HepG2 (cell line): ENCODE results near the gene SREK1. TPM values are rescaled to one million over a fixed set of nuclear protein-coding genes. Genes with fewer than 3 reads are reported as not detected.
A peak's percentile ranks its signal among the peaks of the same experiment; 100 is the strongest.

ENCODE experiments used
- ASH2L ChIP-seq: fragments of 300-600, 200-600 bp; sonication (generic); IDR thresholded peaks from 2 replicates; pipeline ENCODE4 v1.7.0; 2017; ENCODE audit warnings: low read depth, mild to moderate bottlenecking, moderate library complexity, mixed read lengths, low read length; ENCODE audit not compliant: insufficient read length
- HMGXB4 ChIP-seq, 2 experiments: sonication (generic) in 1 of 2; formaldehyde crosslinking in 1 of 2; IDR thresholded peaks; 2 replicates each; pipeline versions ENCODE4 v1.4.0 to v1.6.1; 2018 to 2020; ENCODE audit warnings: missing genetic modification reagents in 2 of 2, borderline replicate concordance in 1 of 2, low read depth in 1 of 2, mild to moderate bottlenecking in 1 of 2, missing biosample characterization in 1 of 2
- KLF15 ChIP-seq: sonication (generic); formaldehyde crosslinking; IDR thresholded peaks from 2 replicates; pipeline ENCODE4 v1.8.1; 2023; ENCODE audit warnings: borderline replicate concordance, mild to moderate bottlenecking, inconsistent platforms, missing genetic modification reagents, mixed read lengths
- LCORL ChIP-seq, 2 experiments: fragments of 450-650 bp in 1 of 2; sonication (generic) in 1 of 2; formaldehyde crosslinking in 1 of 2; IDR thresholded peaks; 2 replicates each; pipeline versions ENCODE4 v1.5.0 to v1.6.1; 2017 to 2020; ENCODE audit warnings: antibody characterized with exemption in 1 of 2, missing genetic modification reagents in 1 of 2
- MED1 ChIP-seq: sonication (generic); formaldehyde crosslinking; IDR thresholded peaks from 2 replicates; pipeline ENCODE4 v1.4.0; 2020; ENCODE audit warnings: missing genetic modification reagents
- RNF219 ChIP-seq: sonication (generic); formaldehyde crosslinking; IDR thresholded peaks from 2 replicates; pipeline ENCODE4 v1.5.0; 2020; ENCODE audit warnings: mild to moderate bottlenecking, missing genetic modification reagents
- SNAPC2 ChIP-seq: sonication (generic); formaldehyde crosslinking; IDR thresholded peaks from 2 replicates; pipeline ENCODE4 v1.8.1; 2022; ENCODE audit warnings: mild to moderate bottlenecking, missing genetic modification reagents
- TCF12 ChIP-seq, 2 experiments: fragments of 450-650 bp in 1 of 2; sonication (generic) in 1 of 2; formaldehyde crosslinking in 1 of 2; IDR thresholded peaks; 2 replicates each; pipeline versions ENCODE4 v1.6.1 to v1.8.0; 2017 to 2022; ENCODE audit warnings: antibody characterized with exemption in 1 of 2, mild to moderate bottlenecking in 1 of 2, missing genetic modification reagents in 1 of 2, moderate library complexity in 1 of 2
- ZFX ChIP-seq: sonication (generic); formaldehyde crosslinking; IDR thresholded peaks from 2 replicates; pipeline ENCODE4 v1.4.0; 2020; ENCODE audit warnings: mild to moderate bottlenecking, low read depth, missing genetic modification reagents, moderate library complexity
- ZNF17 ChIP-seq: sonication (generic); formaldehyde crosslinking; IDR thresholded peaks from 2 replicates; pipeline ENCODE4 v1.5.0; 2020; ENCODE audit warnings: mild to moderate bottlenecking, missing genetic modification reagents
- ZNF292 ChIP-seq: sonication (generic); formaldehyde crosslinking; IDR thresholded peaks from 2 replicates; pipeline ENCODE4 v1.8.1; 2022; ENCODE audit warnings: mild to moderate bottlenecking, low read depth, missing genetic modification reagents, borderline replicate concordance
- ZNF335 ChIP-seq: sonication (generic); formaldehyde crosslinking; IDR thresholded peaks from 2 replicates; pipeline ENCODE4 v1.4.0; 2020; ENCODE audit warnings: missing genetic modification reagents
- polyA plus RNA-seq, 8 experiments: library from polyadenylated mRNA; depleted of rRNA in 3 of 8; stranded (reverse) in 7 of 8; unstranded in 1 of 8; fragments of >200 nt; fragmentation: Illumina TruSeq in 4 of 8; extraction: Trizol in 4 of 8; gene quantifications; 2 replicates each; pipeline versions ENCODE4 v1.2.1 to v1.2.3, GENCODE V29; 2011 to 2016; ENCODE audit warnings: low read depth in 4 of 8, missing spikeins in 1 of 8, mixed read lengths in 1 of 8; ENCODE audit not compliant: insufficient read depth in 1 of 8
- total RNA-seq, 5 experiments: library from RNA; depleted of rRNA; stranded (reverse); fragments of >200 nt; fragmentation: Illumina TruSeq; extraction: Trizol; gene quantifications; 2 replicates each; pipeline ENCODE4 v1.2.3, GENCODE V29; 2016; ENCODE audit warnings: low read depth in 1 of 5
- TF ChIP-seq, protein P1 (sequence below): sonication (generic); formaldehyde crosslinking; IDR thresholded peaks from 2 replicates; pipeline ENCODE4 v1.5.0; 2020; ENCODE audit warnings: mild to moderate bottlenecking, missing genetic modification reagents
- TF ChIP-seq, protein P2 (sequence below): sonication (generic); formaldehyde crosslinking; IDR thresholded peaks from 2 replicates; pipeline ENCODE4 v1.5.1; 2020; ENCODE audit warnings: mild to moderate bottlenecking, missing genetic modification reagents, borderline replicate concordance

SREK1 gene
- total and polyA plus RNA-seq, 2 of the 13 experiments (the other 11 are each of a cell fraction or from before 2014, with no cell fraction given): 60.6 to 90.9 TPM

- TF ChIP-seq, protein P1, sequence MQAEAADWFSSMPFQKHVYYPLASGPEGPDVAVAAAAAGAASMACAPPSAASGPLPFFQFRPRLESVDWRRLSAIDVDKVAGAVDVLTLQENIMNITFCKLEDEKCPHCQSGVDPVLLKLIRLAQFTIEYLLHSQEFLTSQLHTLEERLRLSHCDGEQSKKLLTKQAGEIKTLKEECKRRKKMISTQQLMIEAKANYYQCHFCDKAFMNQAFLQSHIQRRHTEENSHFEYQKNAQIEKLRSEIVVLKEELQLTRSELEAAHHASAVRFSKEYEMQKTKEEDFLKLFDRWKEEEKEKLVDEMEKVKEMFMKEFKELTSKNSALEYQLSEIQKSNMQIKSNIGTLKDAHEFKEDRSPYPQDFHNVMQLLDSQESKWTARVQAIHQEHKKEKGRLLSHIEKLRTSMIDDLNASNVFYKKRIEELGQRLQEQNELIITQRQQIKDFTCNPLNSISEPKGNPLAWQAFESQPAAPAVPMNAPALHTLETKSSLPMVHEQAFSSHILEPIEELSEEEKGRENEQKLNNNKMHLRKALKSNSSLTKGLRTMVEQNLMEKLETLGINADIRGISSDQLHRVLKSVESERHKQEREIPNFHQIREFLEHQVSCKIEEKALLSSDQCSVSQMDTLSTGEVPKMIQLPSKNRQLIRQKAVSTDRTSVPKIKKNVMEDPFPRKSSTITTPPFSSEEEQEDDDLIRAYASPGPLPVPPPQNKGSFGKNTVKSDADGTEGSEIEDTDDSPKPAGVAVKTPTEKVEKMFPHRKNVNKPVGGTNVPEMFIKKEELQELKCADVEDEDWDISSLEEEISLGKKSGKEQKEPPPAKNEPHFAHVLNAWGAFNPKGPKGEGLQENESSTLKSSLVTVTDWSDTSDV (CRISPR knock-in tag): peak; percentile 73; the same call in 1 of the 2 replicates
- peak; percentile 17; the same call in 1 of the 2 replicates for TF ChIP-seq ZNF292 (CRISPR knock-in tag)
- no peak; the same call in 1 of the 2 replicates for TF ChIP-seq SNAPC2 (CRISPR knock-in tag)
- TF ChIP-seq HMGXB4 (CRISPR knock-in tag; IDR thresholded peaks at IDR 0.05; ENCODE audit: borderline replicate concordance in 1 of 2, low read depth in 1 of 2): peak; percentile 78 to 79
- no peak for TF ChIP-seq LCORL (IDR thresholded peaks at IDR 0.05)
- TF ChIP-seq LCORL (CRISPR knock-in tag; IDR thresholded peaks at IDR 0.05): peak; percentile 30
- peak; percentile 97 for TF ChIP-seq ASH2L
- TF ChIP-seq ZNF335 (CRISPR knock-in tag): no peak; the same call in 1 of the 2 replicates
- TF ChIP-seq ZNF17 (CRISPR knock-in tag): no peak
- TF ChIP-seq, protein P2, sequence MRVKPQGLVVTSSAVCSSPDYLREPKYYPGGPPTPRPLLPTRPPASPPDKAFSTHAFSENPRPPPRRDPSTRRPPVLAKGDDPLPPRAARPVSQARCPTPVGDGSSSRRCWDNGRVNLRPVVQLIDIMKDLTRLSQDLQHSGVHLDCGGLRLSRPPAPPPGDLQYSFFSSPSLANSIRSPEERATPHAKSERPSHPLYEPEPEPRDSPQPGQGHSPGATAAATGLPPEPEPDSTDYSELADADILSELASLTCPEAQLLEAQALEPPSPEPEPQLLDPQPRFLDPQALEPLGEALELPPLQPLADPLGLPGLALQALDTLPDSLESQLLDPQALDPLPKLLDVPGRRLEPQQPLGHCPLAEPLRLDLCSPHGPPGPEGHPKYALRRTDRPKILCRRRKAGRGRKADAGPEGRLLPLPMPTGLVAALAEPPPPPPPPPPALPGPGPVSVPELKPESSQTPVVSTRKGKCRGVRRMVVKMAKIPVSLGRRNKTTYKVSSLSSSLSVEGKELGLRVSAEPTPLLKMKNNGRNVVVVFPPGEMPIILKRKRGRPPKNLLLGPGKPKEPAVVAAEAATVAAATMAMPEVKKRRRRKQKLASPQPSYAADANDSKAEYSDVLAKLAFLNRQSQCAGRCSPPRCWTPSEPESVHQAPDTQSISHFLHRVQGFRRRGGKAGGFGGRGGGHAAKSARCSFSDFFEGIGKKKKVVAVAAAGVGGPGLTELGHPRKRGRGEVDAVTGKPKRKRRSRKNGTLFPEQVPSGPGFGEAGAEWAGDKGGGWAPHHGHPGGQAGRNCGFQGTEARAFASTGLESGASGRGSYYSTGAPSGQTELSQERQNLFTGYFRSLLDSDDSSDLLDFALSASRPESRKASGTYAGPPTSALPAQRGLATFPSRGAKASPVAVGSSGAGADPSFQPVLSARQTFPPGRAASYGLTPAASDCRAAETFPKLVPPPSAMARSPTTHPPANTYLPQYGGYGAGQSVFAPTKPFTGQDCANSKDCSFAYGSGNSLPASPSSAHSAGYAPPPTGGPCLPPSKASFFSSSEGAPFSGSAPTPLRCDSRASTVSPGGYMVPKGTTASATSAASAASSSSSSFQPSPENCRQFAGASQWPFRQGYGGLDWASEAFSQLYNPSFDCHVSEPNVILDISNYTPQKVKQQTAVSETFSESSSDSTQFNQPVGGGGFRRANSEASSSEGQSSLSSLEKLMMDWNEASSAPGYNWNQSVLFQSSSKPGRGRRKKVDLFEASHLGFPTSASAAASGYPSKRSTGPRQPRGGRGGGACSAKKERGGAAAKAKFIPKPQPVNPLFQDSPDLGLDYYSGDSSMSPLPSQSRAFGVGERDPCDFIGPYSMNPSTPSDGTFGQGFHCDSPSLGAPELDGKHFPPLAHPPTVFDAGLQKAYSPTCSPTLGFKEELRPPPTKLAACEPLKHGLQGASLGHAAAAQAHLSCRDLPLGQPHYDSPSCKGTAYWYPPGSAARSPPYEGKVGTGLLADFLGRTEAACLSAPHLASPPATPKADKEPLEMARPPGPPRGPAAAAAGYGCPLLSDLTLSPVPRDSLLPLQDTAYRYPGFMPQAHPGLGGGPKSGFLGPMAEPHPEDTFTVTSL (CRISPR knock-in tag): no peak; the same call in 1 of the 2 replicates
- no peak for TF ChIP-seq TCF12 (IDR thresholded peaks at IDR 0.05)
- 0 out of 2 replicates have a peak, but pooled peaks have one; percentile 78 for TF ChIP-seq TCF12 (CRISPR knock-in tag; IDR thresholded peaks at IDR 0.05)
- peak; percentile 82 for TF ChIP-seq MED1 (CRISPR knock-in tag)
- peak; percentile 39; the same call in 1 of the 2 replicates for TF ChIP-seq KLF15
- TF ChIP-seq RNF219: no peak
- peak; percentile 66 for TF ChIP-seq ZFX (CRISPR knock-in tag)
These were observed at the start of gene SREK1 (continued) for GRCh38 chr5:66144074-66144833.
